HG03095 (cell line): ENCODE data around the gene SGK1.

ENCODE experiments used
- ATAC-seq: cut with Tn5 transposase; IDR thresholded peaks from one replicate; pipeline ENCODE4 v1.9.1; 2021; ENCODE audit warnings: moderate library complexity; ENCODE audit not compliant: unreplicated experiment

The SGK1 gene

DNA sequence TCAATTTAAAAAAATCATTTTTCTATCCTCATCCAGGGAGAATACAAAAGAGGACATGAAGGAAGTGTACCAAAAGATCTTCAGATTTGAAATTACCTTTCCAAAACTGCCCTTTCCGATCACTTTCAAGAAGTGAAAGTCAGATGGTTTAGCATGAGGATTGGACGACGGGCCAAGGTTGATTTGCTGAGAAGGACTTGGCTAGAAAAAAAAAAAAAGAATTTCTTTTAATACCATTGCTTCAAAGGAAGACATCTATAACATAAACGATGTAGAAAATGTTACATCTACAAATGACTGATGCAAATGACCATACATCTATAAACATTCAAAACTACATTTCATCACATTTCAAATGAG is 144.6 kb downstream of the SGK1 start:
- ATAC-seq = no peak

DNA sequence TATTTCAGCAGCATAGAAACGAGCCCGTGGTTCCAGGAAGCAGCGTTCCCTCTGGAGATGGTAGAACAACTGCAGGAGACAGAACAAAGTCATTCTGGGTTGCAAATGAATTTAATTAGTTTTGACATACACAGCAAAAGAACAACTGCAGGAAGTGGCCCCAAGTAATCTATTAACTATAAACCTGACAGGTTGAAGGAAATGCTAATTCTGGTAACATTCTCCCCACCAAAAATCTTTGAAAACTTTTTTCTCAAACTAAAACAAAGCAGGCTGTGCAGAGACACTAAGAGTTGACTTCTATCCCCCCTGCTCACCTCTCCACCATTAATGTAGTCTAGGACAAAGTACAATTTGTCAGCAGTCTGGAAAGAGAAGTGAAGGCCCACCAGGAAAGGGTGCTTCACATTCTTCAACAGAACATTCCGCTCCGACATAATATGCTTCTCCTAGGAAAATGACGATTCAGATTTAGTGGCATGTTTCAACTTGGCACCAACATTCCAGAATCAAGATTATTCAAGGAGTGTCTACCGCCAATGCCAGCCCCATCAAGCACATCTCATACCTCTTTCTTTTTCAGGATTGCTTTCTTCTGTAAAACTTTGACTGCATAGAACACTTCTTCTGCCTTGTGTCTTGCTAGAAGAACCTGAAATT is 145.1 kb downstream of the SGK1 start:
- ATAC-seq = no peak

DNA sequence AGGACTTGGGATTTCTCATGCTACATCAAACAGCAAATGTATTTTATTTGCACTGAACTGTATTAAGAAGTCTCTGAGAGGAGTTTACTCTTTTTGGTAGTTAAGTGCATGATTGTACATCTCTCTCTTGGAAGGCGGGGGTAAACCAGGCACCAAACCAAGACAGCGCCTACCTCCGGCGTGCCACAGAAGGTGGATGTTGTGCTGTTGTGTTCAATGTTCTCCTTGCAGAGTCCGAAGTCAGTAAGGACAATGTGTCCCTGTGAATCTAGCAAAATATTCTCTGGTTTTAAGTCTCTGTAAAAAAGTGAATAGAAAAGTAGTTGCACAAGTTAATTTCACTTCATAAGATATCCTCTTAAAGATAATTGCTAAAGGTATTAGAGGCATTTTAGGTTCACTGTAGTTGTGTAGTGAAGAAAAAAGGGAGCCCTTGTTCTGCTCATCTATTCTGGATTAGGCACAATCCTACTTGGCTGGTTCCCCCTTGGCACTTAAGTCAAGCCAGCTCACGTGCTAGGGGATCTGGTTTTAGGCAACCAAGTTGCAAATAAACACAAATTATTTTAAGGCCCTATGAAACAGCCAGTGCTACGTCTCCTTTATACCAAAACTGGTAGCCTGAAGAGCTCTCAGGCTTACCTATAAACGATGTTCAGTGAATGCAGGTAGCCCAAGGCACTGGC is 145.7 kb downstream of the SGK1 start:
- ATAC-seq = no peak

DNA sequence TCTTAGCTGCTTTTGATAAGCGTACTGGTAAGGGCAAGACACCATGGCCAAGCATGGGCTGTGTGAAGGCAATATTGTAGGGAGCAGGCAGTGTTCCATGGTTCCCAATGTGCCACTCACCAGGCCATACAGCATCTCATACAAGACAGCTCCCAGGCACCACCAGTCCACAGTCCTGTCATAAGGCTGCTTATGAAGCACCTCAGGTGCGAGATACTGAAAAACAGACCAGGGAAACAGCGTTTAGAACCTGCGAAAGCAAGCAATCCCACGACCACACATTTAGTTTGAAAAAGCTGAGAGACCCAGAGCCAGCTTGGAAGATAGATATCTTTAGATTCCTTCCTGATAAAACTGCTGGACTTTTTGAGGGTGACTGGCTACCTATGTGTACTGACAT is 146.4 kb downstream of the SGK1 start:
- no peak for ATAC-seq

DNA sequence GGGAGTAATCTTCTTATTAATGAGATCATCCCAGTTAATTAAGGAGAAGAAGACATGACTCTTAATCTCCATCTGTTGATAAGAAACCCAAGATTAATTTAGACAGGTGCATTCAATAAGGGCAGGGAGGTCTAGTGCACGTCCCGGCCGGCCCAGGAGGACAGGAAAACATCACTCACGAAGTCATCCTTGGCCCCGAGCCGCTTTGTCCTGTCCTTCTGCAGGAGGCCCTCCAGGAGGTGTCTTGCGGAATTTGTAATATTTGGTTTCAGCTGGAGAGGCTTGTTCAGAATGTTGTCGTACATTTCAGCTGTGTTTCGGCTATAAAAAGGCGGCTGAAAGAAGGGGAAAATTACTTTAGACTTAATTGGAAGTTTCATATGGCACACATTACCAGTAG is 147.1 kb downstream of the SGK1 start:
- ATAC-seq = no peak

DNA sequence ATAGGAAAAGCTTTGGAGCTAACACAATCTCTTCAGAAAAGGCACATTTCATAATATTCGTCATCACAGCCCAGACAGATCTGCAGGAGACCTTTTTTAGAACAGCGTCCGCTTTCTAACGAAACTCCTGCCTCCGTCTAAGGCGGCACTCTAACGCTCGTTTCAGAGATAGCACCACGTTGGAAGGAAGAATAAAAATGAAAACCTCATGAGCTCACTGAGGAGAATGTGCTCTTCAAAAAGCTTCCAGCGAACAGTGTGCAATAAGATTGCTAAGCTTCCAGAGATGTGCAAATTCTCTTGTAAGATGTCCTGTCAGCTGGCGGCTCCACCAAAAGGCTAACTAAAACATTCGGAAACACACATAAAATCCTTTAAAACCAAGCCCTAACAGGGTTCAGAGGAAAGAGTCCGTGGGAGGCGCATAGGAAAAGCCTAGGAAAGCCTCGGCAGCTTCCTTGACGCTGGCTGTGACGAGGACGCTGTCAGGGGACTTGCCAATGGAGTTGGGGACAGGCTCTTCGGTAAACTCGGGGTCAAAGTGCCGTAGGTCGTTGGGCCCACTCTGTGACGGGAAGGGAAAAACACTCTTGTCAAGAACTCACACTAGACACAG is 147.9 kb downstream of the SGK1 start:
- no peak for ATAC-seq

DNA sequence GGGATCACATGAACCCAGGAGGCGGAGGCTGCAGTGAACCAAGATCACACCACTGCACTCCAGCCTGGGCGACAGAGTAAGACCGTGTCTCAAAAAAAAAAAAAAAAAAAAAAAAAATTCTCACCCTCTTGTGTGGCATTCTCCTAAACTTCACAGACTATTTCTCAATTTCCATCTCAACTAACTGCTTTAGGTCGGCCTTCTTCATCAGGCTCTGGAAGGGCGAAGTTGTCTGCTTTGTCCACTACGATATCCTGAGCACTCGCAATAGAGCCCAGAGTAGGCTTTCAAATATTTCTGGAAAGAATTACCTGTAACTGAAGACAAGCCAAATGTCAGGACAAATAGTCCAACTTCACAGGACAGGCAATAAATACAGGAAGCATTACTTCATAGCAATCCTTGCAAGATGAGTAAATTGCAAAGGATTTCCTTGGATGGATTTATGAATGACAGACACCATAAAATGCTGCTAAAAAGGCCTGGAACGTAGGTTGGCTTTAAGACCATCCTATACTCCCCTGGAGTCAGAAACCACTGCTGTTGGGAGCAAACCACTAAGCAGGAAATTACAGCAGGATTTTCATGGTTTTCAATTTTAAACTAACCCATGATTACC is 149.2 kb downstream of the SGK1 start:
- no peak for ATAC-seq

- no peak for ATAC-seq
Observed at GRCh38 chr6:134166511-134167261, 151.2 kb downstream of the SGK1 start.

GRCh38 chr6:134165561-134166201 is 152.2 kb downstream of the SGK1 start:
- no peak for ATAC-seq

- no peak for ATAC-seq
Observed at GRCh38 chr6:134164300-134164699, 153.6 kb downstream of the SGK1 start.

- ATAC-seq = no peak
Observed at GRCh38 chr6:134162932-134163331, 155.0 kb downstream of the SGK1 start.

GRCh38 chr6:134161041-134161440 is 156.9 kb downstream of the SGK1 start:
- ATAC-seq = no peak

DNA sequence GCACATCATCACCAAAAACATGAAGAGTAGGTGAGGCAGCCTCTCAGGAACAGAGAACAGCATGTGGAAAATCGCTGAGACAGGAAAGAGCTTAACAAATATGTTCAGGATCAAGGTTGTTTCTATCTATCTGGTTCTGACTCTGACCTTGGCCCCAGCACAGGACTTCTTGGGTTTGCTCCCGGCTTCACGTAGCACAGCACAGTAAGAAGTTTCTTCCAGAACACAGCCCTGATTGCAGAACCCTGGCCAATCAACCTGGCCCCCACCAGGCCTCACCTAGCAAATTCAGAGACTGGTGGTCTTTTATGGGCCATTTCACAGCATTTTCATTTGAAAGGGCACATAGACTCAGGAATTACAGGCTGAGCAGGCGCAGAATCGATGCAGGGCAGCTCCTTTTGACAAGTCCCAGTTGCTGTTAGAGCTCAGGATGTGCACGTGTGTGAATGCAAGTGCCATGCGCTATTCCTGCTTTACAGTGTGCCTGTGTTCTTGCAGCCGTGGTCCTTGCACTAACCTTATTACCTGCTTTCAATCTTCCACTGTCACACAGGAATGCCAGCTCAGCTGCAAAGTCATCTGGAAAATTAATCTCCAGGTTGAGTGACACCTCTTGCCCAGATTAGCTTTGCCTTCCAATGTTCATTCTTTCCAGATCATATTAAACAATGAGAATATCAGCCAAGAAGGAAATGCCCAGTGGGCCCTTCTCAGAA is 165.0 kb downstream of the SGK1 start:
- ATAC-seq = no peak

DNA sequence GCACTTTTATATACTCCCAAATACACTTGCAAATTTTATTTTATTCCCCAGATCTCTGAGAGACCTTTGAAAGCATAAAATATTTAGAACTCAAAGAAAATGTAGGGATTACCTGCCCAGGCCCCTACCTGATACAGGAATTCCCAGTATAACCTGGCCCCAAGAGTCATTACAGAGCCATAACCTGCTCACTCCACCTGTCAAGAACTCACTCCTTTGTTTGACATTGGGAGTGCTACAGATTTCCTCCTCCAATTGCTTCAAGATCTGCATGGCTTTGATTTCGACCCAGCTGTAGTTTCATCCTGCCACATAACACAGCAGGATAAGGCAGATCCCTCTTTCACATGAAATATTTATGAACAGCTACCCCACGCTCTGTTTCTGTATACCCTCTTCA is 169.3 kb downstream of the SGK1 start:
- no peak for ATAC-seq

DNA sequence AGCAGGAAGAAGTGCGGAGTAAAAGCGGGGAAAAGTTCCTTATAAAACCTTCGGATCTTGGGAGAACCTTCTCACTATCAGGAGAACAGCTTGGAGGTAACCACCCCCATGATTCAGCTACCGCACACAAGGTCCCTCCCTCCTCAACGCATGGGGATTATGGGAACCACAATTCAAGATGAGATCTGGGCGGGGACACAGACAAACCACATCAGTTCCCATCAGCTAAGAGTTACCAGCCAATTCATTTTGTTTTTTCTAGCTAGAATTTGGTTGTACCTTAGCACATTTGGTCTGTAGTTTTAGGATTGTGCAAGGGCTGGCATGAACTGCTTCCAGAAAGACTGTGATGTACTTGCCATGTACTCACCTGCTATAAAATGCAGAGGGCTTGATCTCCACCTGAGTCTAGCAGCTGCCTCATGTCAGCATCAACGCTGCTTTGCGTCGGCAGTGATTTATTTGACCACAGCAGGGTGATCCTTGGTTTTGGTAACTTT is 170.8 kb downstream of the SGK1 start:
- no peak for ATAC-seq

DNA sequence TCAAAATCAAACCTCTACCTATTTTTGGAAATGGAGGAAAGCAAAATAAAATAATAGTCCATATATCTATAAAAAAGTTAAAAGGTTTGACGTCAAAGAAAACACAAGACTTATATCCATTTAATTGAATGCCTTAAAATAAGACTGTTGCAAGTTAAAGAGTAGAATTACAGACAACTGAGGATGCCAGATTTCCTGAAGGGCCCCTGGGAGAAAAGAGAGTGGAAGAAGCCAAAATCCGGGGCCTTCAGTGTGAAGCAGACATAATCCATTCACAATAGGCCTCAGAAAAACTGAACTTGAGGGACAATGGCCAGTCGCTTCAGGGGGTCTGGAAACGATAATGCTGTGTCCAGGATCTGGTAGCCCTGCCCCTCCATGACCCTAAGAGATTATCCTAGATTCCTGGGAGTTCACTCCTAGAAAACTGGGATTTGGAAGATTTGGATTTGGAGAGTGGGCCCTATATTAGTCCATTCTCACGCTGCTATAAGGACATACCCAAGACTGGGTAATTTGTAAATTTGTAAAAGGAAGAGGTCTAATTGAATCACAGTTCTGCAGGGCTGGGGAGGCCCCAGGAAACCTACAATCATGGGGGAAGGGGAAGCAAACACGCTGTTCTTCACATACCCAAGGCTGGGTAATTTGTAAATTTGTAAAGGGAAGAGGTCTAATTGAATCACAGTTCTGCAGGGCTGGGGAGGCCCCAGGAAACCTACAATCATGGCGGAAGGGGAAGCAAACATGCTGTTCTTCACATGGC is 171.5 kb downstream of the SGK1 start:
- no peak for ATAC-seq

- ATAC-seq = no peak
Observed at GRCh38 chr6:134145786-134146185, 172.1 kb downstream of the SGK1 start.

GRCh38 chr6:134138226-134138975 is 179.5 kb downstream of the SGK1 start:
- ATAC-seq = no peak

DNA sequence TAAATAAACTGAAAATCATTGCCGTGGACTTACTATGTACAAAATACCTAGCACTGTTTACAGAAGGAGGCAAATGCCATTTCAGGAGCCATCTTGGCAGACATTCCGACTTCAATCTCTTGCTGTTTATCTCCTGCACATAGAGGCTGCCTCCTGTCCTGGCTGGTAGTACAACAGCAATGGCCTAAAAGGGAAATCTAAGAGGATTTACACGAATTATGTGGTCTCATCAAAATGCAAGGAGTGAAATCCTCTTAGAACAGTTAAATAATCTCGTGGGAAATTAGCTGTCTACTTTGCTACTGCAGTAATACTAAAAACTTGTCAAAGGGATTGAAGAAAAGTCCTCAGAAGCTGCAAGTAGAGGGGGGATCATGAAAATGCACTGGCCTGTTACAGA is 183.3 kb downstream of the SGK1 start:
- no peak for ATAC-seq
